Caco-2 (cell line): Measurements from ENCODE around the gene MAST4. TPM values are rescaled to one million over a fixed set of nuclear protein-coding genes. Genes with fewer than 3 reads are reported as not detected.

ENCODE experiments used
- BruUV-seq: library from RNA; stranded (reverse); fragments of 400-500 nt; replicated peaks from 2 replicates; lab custom pipeline; 2021; lab: Mats Ljungman, UMichigan
- CTCF ChIA-PET: fragments of 300-600 bp; sonication (Branson Sonifier 250); formaldehyde crosslinking; loops from one replicate; lab custom pipeline; 2022; ENCODE audit warnings: antibody characterized with exemption; lab: Charles Lee
- POLR2A ChIA-PET: fragments of 300-600 bp; sonication (Branson Sonifier 250); formaldehyde crosslinking; loops from one replicate; lab custom pipeline; 2022; ENCODE audit warnings: antibody characterized with exemption; lab: Charles Lee
- DNase-seq, 2 experiments: peaks; one replicate each; pipeline versions ENCODE4 v3.0.0 to v3.0.0-alpha.2; 2020 to 2022
- H3K27me3 ChIP-seq: replicated peaks from 2 replicates; pipeline ENCODE4 v1.6.0; 2011; ENCODE audit warnings: low read length; ENCODE audit not compliant: control insufficient read depth, insufficient read depth
- H3K36me3 ChIP-seq: 2 replicates; pipeline ENCODE4 v1.5.1; 2011; ENCODE audit warnings: low read length; ENCODE audit not compliant: control insufficient read depth, insufficient read depth
- H3K4me1 ChIP-seq: fragments of 250-450 bp; sonication (Bioruptor Pico); 2 replicates; pipeline ENCODE4 v1.5.1; 2020; ENCODE audit warnings: mild to moderate bottlenecking
- H3K4me3 ChIP-seq: 2 replicates; pipeline ENCODE4 v1.5.1; 2011; ENCODE audit warnings: low read depth, mild to moderate bottlenecking, control low read depth, low read length
- H3K9me3 ChIP-seq: fragments of 250-450 bp; sonication (Bioruptor Pico); 2 replicates; pipeline ENCODE4 v1.5.1; 2020; ENCODE audit warnings: mild to moderate bottlenecking, moderate library complexity
- H3K27ac Mint-ChIP-seq: one replicate; pipeline ENCODE4 v1.8.0; 2022; ENCODE audit warnings: mixed read lengths; ENCODE audit not compliant: unreplicated experiment
- H3K27me3 Mint-ChIP-seq: one replicate; pipeline ENCODE4 v1.8.0; 2022; ENCODE audit warnings: mixed read lengths; ENCODE audit not compliant: insufficient read depth, unreplicated experiment
- H3K36me3 Mint-ChIP-seq: one replicate; pipeline ENCODE4 v1.8.0; 2022; ENCODE audit warnings: mild to moderate bottlenecking, mixed read lengths; ENCODE audit not compliant: insufficient read depth, unreplicated experiment
- H3K4me1 Mint-ChIP-seq: one replicate; pipeline ENCODE4 v1.8.0; 2022; ENCODE audit warnings: low read depth, mixed read lengths; ENCODE audit not compliant: unreplicated experiment
- H3K4me3 Mint-ChIP-seq: one replicate; pipeline ENCODE4 v1.8.0; 2022; ENCODE audit warnings: mild to moderate bottlenecking, moderate library complexity, mixed read lengths; ENCODE audit not compliant: unreplicated experiment
- H3K9me3 Mint-ChIP-seq: one replicate; pipeline ENCODE4 v1.8.0; 2022; ENCODE audit warnings: mixed read lengths; ENCODE audit not compliant: unreplicated experiment
- intact Hi-C: fragments of 100-400 bp; cut with micrococcal nuclease; formaldehyde crosslinking; loops from one replicate; pipeline ENCODE4 v1.10.0; 2022; ENCODE audit not compliant: unreplicated experiment
- total RNA-seq: library from RNA; stranded (reverse); gene quantifications from 2 replicates; pipeline ENCODE4 v1.2.3, GENCODE V29; 2022
- TF ChIP-seq, protein P1 (sequence below), 2 experiments: fragments of 200-600 bp in 1 of 2; IDR thresholded peaks; 1 replicate in 1 of 2; 2 replicates in 1 of 2; pipeline versions ENCODE4 v1.5.1 to v1.8.0; 2011 to 2022; ENCODE audit warnings: antibody characterized with exemption in 1 of 2, control low read depth in 1 of 2, inconsistent platforms in 1 of 2, low read depth in 1 of 2, low read length in 1 of 2, mild to moderate bottlenecking in 1 of 2, moderate library complexity in 1 of 2; ENCODE audit not compliant: insufficient read depth in 1 of 2, severe bottlenecking in 1 of 2, unreplicated experiment in 1 of 2

The MAST4 gene
- total RNA-seq, 1 experiment from 2014 or later, result 17.8 TPM

DNA sequence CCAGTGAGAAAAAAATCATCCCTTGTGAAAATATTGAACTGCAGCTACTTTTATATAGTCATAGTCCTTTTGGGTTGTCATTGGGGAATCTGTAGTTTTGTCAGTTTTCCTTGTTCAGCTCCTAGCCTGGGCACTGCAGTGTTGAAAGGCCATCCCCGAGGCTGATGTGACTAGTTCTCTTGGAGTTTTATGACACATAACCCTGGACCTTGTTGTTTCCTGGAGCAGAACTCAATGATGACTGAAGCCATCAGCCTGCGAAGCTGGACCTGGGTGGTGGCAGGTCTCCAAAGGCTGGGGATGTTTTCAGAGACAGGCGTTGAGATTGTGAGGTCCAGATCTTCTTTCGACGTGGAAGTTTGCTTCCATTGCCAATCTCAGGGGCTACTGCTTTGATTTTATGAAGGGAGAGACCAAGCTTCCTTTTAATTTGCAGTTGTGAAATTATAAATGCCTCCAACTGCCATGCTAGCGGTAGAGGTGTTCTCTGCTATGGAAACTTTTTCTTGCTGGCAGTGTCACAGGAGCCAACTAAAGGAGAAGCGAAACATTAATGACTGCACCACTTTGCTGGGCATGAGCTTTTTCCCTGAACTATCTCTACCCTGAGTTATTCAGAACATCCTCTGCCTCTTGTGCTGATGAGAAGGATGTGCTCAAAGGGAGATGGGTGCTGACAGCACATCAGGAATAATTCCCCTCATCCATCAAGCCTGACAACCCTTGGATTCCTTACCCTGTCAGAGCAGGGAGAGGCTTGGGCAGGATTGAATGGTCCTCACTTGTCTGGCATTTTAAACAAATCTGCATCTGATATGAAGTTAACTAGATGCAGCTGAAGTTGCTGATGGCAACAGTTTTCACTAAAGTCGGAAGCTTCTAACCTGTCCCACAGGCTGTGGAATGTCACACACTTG is 209.6 kb downstream of the MAST4 start:
- H3K4me1 Mint-ChIP-seq, result no peaks in the 10 kb centered on the region
- no peaks in the 10 kb centered on the region for H3K36me3 Mint-ChIP-seq
- BruUV-seq, result no TSS peak
- DNase-seq, result no peak
- no peak overlapping the region for H3K4me3 Mint-ChIP-seq
- H3K27me3 Mint-ChIP-seq, result peaks cover 30% of the 10 kb centered on the region
- intact Hi-C loops, result no loop called here
- no peaks in the 10 kb centered on the region for H3K9me3 Mint-ChIP-seq
- no peaks in the 10 kb centered on the region for H3K9me3 ChIP-seq
- H3K4me1 ChIP-seq, result no peaks in the 10 kb centered on the region
- ChIA-PET CTCF (no interaction called here), POLR2A (no interaction called here)
- no peak overlapping the region for H3K27ac Mint-ChIP-seq
- TF ChIP-seq, protein P1, sequence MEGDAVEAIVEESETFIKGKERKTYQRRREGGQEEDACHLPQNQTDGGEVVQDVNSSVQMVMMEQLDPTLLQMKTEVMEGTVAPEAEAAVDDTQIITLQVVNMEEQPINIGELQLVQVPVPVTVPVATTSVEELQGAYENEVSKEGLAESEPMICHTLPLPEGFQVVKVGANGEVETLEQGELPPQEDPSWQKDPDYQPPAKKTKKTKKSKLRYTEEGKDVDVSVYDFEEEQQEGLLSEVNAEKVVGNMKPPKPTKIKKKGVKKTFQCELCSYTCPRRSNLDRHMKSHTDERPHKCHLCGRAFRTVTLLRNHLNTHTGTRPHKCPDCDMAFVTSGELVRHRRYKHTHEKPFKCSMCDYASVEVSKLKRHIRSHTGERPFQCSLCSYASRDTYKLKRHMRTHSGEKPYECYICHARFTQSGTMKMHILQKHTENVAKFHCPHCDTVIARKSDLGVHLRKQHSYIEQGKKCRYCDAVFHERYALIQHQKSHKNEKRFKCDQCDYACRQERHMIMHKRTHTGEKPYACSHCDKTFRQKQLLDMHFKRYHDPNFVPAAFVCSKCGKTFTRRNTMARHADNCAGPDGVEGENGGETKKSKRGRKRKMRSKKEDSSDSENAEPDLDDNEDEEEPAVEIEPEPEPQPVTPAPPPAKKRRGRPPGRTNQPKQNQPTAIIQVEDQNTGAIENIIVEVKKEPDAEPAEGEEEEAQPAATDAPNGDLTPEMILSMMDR (IDR thresholded peaks at IDR 0.05; ENCODE audit: insufficient read depth in 1 of 2, low read depth in 1 of 2, low read length in 1 of 2, severe bottlenecking in 1 of 2, unreplicated experiment in 1 of 2), result no peak
- H3K27me3 ChIP-seq, result peaks cover 1% of the 10 kb centered on the region
- no peak overlapping the region for H3K4me3 ChIP-seq
- no peaks in the 10 kb centered on the region for H3K36me3 ChIP-seq

DNA sequence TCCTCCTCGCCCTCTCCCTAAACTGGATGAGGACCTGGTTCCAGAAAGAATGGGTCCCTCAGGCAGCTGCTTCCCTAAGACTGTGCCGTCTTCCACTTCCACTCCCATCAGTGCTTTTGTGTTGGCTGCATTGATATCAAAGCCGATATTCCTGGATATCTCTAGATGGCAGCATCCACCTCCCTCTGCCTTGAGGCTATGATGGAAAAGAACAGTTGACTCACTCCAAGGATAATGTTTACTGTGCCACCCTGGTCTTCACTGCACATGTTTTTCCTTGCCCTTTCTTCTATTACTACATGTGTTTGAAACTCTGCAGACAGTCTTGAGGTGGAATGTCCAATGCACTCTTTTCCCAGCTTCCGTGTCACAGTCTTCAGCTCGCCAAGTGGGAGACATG is 211.6 kb downstream of the MAST4 start:
- no TSS peak for BruUV-seq
- intact Hi-C loops, result no loop called here
- no peaks in the 10 kb centered on the region for H3K9me3 ChIP-seq

DNA sequence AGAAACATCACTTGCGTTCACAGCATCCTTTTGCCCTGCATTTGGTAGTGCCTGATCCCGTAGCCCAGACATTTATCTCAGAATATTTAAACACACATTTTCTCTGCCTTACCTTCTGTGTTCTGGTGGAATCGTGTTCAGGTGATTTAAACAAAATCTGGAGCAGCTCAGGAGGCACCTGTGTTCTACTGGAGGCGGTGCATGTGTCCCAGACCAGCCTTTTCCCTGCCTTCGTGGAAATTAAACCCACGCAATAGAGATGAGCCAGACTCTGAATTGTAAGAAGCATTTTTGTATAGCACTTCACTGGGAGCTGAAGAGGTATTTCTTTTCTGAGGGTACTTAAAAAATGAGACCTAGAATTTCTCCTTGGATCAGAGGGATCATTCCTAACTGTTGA is 212.5 kb downstream of the MAST4 start:
- CTCF ChIA-PET, result no interaction called here
- TF ChIP-seq, protein P1 (IDR thresholded peaks at IDR 0.05; ENCODE audit: insufficient read depth in 1 of 2, low read depth in 1 of 2, low read length in 1 of 2, severe bottlenecking in 1 of 2, unreplicated experiment in 1 of 2), result no peak
- Histone ChIP-seq H3K27me3 (peaks cover 1% of the 10 kb centered on the region), H3K9me3 (no peaks in the 10 kb centered on the region), H3K36me3 (no peaks in the 10 kb centered on the region), H3K4me3 (no peak overlapping the region), H3K4me1 (no peaks in the 10 kb centered on the region)
- intact Hi-C loops, result no loop called here
- Mint-ChIP-seq H3K4me3 (no peak overlapping the region), H3K9me3 (no peaks in the 10 kb centered on the region), H3K27me3 (peaks cover 38% of the 10 kb centered on the region), H3K27ac (no peak overlapping the region), H3K4me1 (no peaks in the 10 kb centered on the region), H3K36me3 (no peaks in the 10 kb centered on the region)
- no peak for DNase-seq
- POLR2A ChIA-PET, result no interaction called here
- no TSS peak for BruUV-seq

More for the DNA sequence above, 211.6 kb downstream of the MAST4 start:
- no peaks in the 10 kb centered on the region for H3K4me1 Mint-ChIP-seq
- H3K27ac Mint-ChIP-seq, result no peak overlapping the region
- H3K27me3 Mint-ChIP-seq, result peaks cover 34% of the 10 kb centered on the region
- H3K27me3 ChIP-seq, result peaks cover 1% of the 10 kb centered on the region
- H3K4me3 Mint-ChIP-seq, result no peak overlapping the region
- TF ChIP-seq, protein P1 (IDR thresholded peaks at IDR 0.05; ENCODE audit: insufficient read depth in 1 of 2, low read depth in 1 of 2, low read length in 1 of 2, severe bottlenecking in 1 of 2, unreplicated experiment in 1 of 2), result peak in 1 of 2 experiments; percentile 24
- ChIA-PET CTCF (no interaction called here), POLR2A (no interaction called here)
- H3K36me3 Mint-ChIP-seq, result no peaks in the 10 kb centered on the region
- no peak overlapping the region for H3K4me3 ChIP-seq
- no peaks in the 10 kb centered on the region for H3K36me3 ChIP-seq
- no peaks in the 10 kb centered on the region for H3K9me3 Mint-ChIP-seq
- peak in 1 of 2 experiments; percentile 15 for DNase-seq
- no peaks in the 10 kb centered on the region for H3K4me1 ChIP-seq
